Body of pancreas (tissue), 4 donors: ENCODE results near the gene WNT11. TPM values are rescaled to one million over a fixed set of nuclear protein-coding genes. Genes with fewer than 3 reads are reported as not detected.
A peak's percentile ranks its signal among the peaks of the same experiment; 100 is the strongest.

ENCODE experiments used
- ATAC-seq: fragments of 150-250 bp; one replicate; pipeline ENCODE4 v1.9.1; 2016
- DNase-seq, 4 donors: peaks; one replicate each; pipeline ENCODE4 v3.0.0-alpha.2; 2019
- H3K27ac ChIP-seq, 4 donors: fragments of 200-600 bp; sonication (generic); 1 replicate in 3 of 4; 2 replicates in 1 of 4; pipeline versions ENCODE4 v1.5.1 to v1.6.1; 2016 to 2019; ENCODE audit warnings: mild to moderate bottlenecking in 1 of 4, mixed read lengths in 1 of 4, moderate library complexity in 1 of 4
- H3K27me3 ChIP-seq, 2 donors: fragments of 200-600 bp; sonication (generic); one replicate each; pipeline ENCODE4 v1.6.0; 2016; ENCODE audit warnings: mild to moderate bottlenecking in 1 of 2
- H3K36me3 ChIP-seq, 2 donors: fragments of 200-600 bp; sonication (generic); replicated peaks in 1 of 2; 2 replicates each; pipeline ENCODE4 v1.5.1; 2016; ENCODE audit warnings: low read depth in 2 of 2; ENCODE audit not compliant: insufficient read depth in 1 of 2
- H3K4me1 ChIP-seq: fragments of 200-600 bp; sonication (generic); one replicate; pipeline ENCODE4 v1.6.0; 2016
- H3K4me3 ChIP-seq, 2 donors: fragments of 200-600 bp; sonication (generic); 1 replicate in 1 of 2; 2 replicates in 1 of 2; pipeline ENCODE4 v1.5.1; 2016 to 2019
- H3K9me3 ChIP-seq, 3 donors: fragments of 200-600 bp; sonication (generic); 1 replicate in 2 of 3; 2 replicates in 1 of 3; pipeline ENCODE4 v1.5.1; 2016
- CTCF ChIP-seq, 7 experiments: fragments of 450-650 bp in 4 of 7; fragments of 200-600 bp in 3 of 7; sonication (generic) in 3 of 7; IDR thresholded peaks; one replicate each; pipeline ENCODE4 v1.5.1; 2016 to 2019; ENCODE audit warnings: antibody characterized with exemption in 7 of 7
- POLR2A ChIP-seq, 3 donors: fragments of 450-650 bp; IDR thresholded peaks; one replicate each; pipeline ENCODE4 v1.6.1; 2016; ENCODE audit warnings: antibody characterized with exemption in 3 of 3, mild to moderate bottlenecking in 2 of 3
- WGBS, 2 donors: methylation state at CpG; one replicate each; pipeline ENCODE4 v1.1.5; 2017; 5-methylcytosine and 5-hydroxymethylcytosine counted together
- intact Hi-C: fragments of 100-400 bp; cut with DNase I; formaldehyde crosslinking; loops from one replicate; pipeline ENCODE4 v1.15.1; 2023
- total RNA-seq, 2 donors: library from RNA; depleted of rRNA; stranded (reverse); fragments of >200 nt; gene quantifications; one replicate each; pipeline ENCODE4 v1.1.0, GENCODE V29; 2016

WNT11 gene
- total RNA-seq, 2 donors from 2014 or later, result 4.2 to 23.4 TPM

- Histone ChIP-seq H3K9me3 (no peaks in the 10 kb centered on the region), H3K4me1 (peaks cover 37% of the 10 kb centered on the region), H3K36me3 (no peaks in the 10 kb centered on the region), H3K27me3 (no peaks in the 10 kb centered on the region), H3K4me3 (no peak overlapping the region), H3K27ac (no peak overlapping the region)
- TF ChIP-seq CTCF (IDR thresholded peaks at IDR 0.05), result no peak
- TF ChIP-seq POLR2A (IDR thresholded peaks at IDR 0.05), result no peak
- intact Hi-C loops, result no loop called here
- WGBS, 2 donors, result 67 to 80% methylated on average over 11 of the region's 11 CpGs
- no peak for ATAC-seq
- DNase-seq, result no peak
Observed at GRCh38 chr11:76155500-76156227, 50.6 kb downstream of the WNT11 start.

- no peak for DNase-seq
- no peaks in the 10 kb centered on the region for H3K36me3 ChIP-seq
- H3K9me3 ChIP-seq, result no peaks in the 10 kb centered on the region
- no peaks in the 10 kb centered on the region for H3K27me3 ChIP-seq
- WGBS, 2 donors, result 63 to 71% methylated on average over 6 of the region's 6 CpGs
- no peak for TF ChIP-seq POLR2A (IDR thresholded peaks at IDR 0.05)
- no peak for TF ChIP-seq CTCF (IDR thresholded peaks at IDR 0.05)
- no peak overlapping the region for H3K4me3 ChIP-seq
- peaks cover 21% of the 10 kb centered on the region for H3K4me1 ChIP-seq
- peak; percentile 12 for ATAC-seq
- H3K27ac ChIP-seq, result peak overlapping the region in 3 of 4 donors; percentile 51 to 76 (median 70)
- intact Hi-C loops, result no loop called here
Observed at GRCh38 chr11:76153571-76153923, 52.8 kb downstream of the WNT11 start.

DNA sequence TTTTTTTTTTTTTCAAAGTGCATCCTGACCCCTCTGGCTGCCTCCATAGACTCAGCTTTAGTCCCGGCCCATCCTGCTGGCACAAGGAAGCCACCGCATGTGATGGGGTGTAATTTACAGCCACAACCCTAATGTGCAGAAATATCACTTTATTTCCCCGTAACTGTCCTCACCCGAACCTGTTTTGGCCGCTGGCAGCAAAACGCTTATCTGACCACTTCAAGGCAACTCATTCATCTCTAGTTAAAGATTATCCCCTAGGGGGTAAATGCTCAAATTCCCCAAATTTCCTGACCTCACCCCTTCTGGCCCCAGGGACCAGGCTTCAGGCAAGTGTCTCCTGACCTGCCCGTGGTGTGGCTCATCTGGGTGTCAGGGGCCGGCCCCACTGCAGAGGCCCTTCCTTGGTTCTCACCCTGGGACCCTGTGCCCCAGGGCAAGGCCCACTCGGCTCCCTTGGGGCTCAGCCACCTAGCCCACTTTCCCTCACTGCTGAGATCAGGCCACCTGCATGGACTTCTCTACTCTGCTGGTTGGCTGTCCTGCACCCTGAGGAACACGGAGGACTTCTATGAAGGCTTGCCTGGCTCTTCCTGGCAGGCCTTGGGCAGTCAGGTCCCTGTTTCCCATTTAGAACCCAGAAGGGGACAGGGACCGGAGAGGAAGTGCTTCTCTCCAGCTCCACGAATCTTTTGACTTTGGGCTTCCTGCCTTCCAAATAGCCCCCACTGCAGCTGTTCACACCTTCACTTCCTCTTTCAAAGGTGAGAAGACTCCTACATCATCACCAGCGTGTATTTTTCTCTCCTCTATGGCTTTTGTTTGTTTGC, 53.3 kb downstream of the WNT11 start:
- no peaks in the 10 kb centered on the region for H3K9me3 ChIP-seq
- peak in 1 of 4 donors; percentile 46 for DNase-seq
- 26 to 40% methylated on average over 12 to 13 of the region's 13 CpGs for whole genome bisulfite sequencing, 2 donors
- H3K4me1 ChIP-seq, result peaks cover 24% of the 10 kb centered on the region
- no peaks in the 10 kb centered on the region for H3K27me3 ChIP-seq
- H3K27ac ChIP-seq, result peak overlapping the region in 3 of 4 donors; percentile 51 to 76 (median 70)
- no peak for TF ChIP-seq CTCF (IDR thresholded peaks at IDR 0.05)
- TF ChIP-seq POLR2A (IDR thresholded peaks at IDR 0.05), result no peak
- intact Hi-C loops, result no loop called here
- peak; percentile 54 for ATAC-seq
- no peak overlapping the region for H3K4me3 ChIP-seq
- H3K36me3 ChIP-seq, result no peaks in the 10 kb centered on the region

DNA sequence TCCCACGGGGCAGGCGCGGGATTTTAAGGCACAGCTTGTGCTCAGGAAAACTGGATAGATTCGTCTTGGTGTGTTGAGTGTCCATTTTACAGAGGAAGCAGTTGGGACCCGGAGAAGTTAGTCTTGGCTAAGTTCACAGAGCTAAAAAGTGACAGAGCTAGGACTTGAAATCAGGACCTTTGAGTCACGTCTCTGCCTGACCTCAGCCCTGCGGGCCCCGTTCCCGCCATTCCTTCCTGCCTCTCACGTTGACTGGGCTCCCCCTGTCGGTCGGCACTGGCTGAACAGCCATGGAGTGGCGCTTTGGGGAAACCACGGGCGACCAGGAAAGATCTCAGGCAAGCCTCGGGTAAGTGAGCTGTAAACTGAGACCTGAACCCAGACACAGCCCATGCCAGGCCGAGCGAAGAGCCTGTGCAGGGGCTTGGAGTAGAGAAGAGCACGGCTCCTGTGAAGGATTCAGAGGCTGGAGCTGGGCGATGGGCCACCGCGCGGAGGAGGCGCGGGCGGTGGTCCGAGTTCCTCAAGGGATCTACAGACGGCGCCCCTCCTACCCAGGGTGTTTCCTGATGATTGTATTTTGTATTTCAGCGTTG, 54.1 kb downstream of the WNT11 start:
- peak overlapping the region in 1 of 2 donors; percentile 7 for H3K4me3 ChIP-seq
- ATAC-seq, result peak; percentile 88
- H3K9me3 ChIP-seq, result no peaks in the 10 kb centered on the region
- H3K27me3 ChIP-seq, result no peaks in the 10 kb centered on the region
- H3K4me1 ChIP-seq, result peaks cover 32% of the 10 kb centered on the region
- peak overlapping the region in 3 of 4 donors; percentile 51 to 76 (median 70) for H3K27ac ChIP-seq
- intact Hi-C loops, result no loop called here
- no peaks in the 10 kb centered on the region for H3K36me3 ChIP-seq
- WGBS, 2 donors, result 20 to 21% methylated on average over 29 to 30 of the region's 30 CpGs
- TF ChIP-seq CTCF (IDR thresholded peaks at IDR 0.05) (peak; percentile 82 to 97 (median 95)), POLR2A (IDR thresholded peaks at IDR 0.05) (no peak)
- DNase-seq, result peak; percentile 89 to 92 (median 90)
